Tibial nerve (tissue), 4 donors: Measurements from ENCODE around the gene FBXL14. TPM values are rescaled to one million over a fixed set of nuclear protein-coding genes. Genes with fewer than 3 reads are reported as not detected.

ENCODE experiments used
- DNase-seq, 2 donors: peaks; one replicate each; pipeline ENCODE4 v3.0.0-alpha.2; 2019; ENCODE audit warnings: low spot score in 2 of 2
- H3K27ac ChIP-seq, 4 donors: fragments of 200-600 bp; sonication (generic) in 3 of 4; one replicate each; pipeline ENCODE4 v1.5.1; 2017 to 2019; ENCODE audit warnings: mild to moderate bottlenecking in 1 of 4
- H3K27me3 ChIP-seq, 2 donors: fragments of 200-600 bp; sonication (generic) in 1 of 2; one replicate each; pipeline versions ENCODE4 v1.5.1 to v1.6.0; 2017 to 2019
- H3K36me3 ChIP-seq, 3 donors: fragments of 200-600 bp; sonication (generic); one replicate each; pipeline ENCODE4 v1.5.1; 2018 to 2019
- H3K4me1 ChIP-seq, 4 donors: fragments of 200-600 bp; sonication (generic) in 3 of 4; one replicate each; pipeline ENCODE4 v1.5.1; 2017 to 2019
- H3K4me3 ChIP-seq, 4 donors: fragments of 200-600 bp; sonication (generic) in 3 of 4; one replicate each; pipeline ENCODE4 v1.5.1; 2017 to 2019; ENCODE audit warnings: mild to moderate bottlenecking in 1 of 4, moderate library complexity in 1 of 4
- H3K9me3 ChIP-seq, 4 donors: fragments of 200-600 bp; sonication (generic) in 3 of 4; one replicate each; pipeline ENCODE4 v1.5.1; 2017 to 2019
- CTCF ChIP-seq, 5 experiments: fragments of 200-600 bp in 3 of 5; fragments of 450-650 bp in 2 of 5; sonication (generic) in 3 of 5; IDR thresholded peaks; one replicate each; pipeline ENCODE4 v1.5.1; 2016 to 2019; ENCODE audit warnings: antibody characterized with exemption in 5 of 5, mild to moderate bottlenecking in 3 of 5, moderate library complexity in 2 of 5
- EP300 ChIP-seq, 2 donors: sonication (generic); formaldehyde crosslinking; IDR thresholded peaks; one replicate each; pipeline ENCODE4 v1.6.1; 2017; ENCODE audit warnings: antibody characterized with exemption in 2 of 2, mild to moderate bottlenecking in 1 of 2
- POLR2A ChIP-seq, 2 donors: fragments of 450-650 bp; IDR thresholded peaks; one replicate each; pipeline ENCODE4 v1.6.1; 2017; ENCODE audit warnings: antibody characterized with exemption in 2 of 2, mild to moderate bottlenecking in 2 of 2, moderate library complexity in 2 of 2
- WGBS, 2 donors: methylation state at CpG; one replicate each; pipeline ENCODE4 v1.1.5; 2018; 5-methylcytosine and 5-hydroxymethylcytosine counted together
- total RNA-seq, 4 donors: library from RNA; depleted of rRNA; stranded (reverse); fragments of >200 nt; gene quantifications; one replicate each; pipeline ENCODE4 v1.1.0, GENCODE V29; 2016

FBXL14 gene
- total RNA-seq, 4 donors from 2014 or later, result 11.7 to 21.4 (median 17.3) TPM

- DNase-seq, result peak; percentile 81 to 86
- WGBS, 2 donors, result 39 to 40% methylated on average over 16 of the region's 16 CpGs
- peaks cover 0 to 13% of the 10 kb centered on the region in 2 donors for H3K27me3 ChIP-seq
- no peak overlapping the region for H3K4me3 ChIP-seq
- TF ChIP-seq POLR2A (IDR thresholded peaks at IDR 0.05) (no peak), EP300 (IDR thresholded peaks at IDR 0.05) (peak in 1 of 2 donors; percentile 56), CTCF (IDR thresholded peaks at IDR 0.05) (peak; percentile 79 to 87 (median 82))
- no peaks in the 10 kb centered on the region for H3K9me3 ChIP-seq
- peaks cover 0 to 3% (median 0%) of the 10 kb centered on the region in 3 donors for H3K36me3 ChIP-seq
- H3K27ac ChIP-seq, result peak overlapping the region in 1 of 4 donors; percentile 63
- peaks cover 0 to 57% (median 7%) of the 10 kb centered on the region in 4 donors for H3K4me1 ChIP-seq
Observed at GRCh38 chr12:1634590-1635191, 40.3 kb upstream of the FBXL14 start.

GRCh38 chr12:1634149-1634548, 39.8 kb upstream of the FBXL14 start:
- no peak for TF ChIP-seq EP300 (IDR thresholded peaks at IDR 0.05)
- TF ChIP-seq CTCF (IDR thresholded peaks at IDR 0.05), result no peak
- no peak for TF ChIP-seq POLR2A (IDR thresholded peaks at IDR 0.05)
- 61 to 66% methylated on average over 7 of the region's 7 CpGs for WGBS, 2 donors
- H3K4me3 ChIP-seq, result no peak overlapping the region
- DNase-seq, result no peak
- H3K4me1 ChIP-seq, result peaks cover 0 to 63% (median 10%) of the 10 kb centered on the region in 4 donors
- H3K9me3 ChIP-seq, result no peaks in the 10 kb centered on the region
- H3K27me3 ChIP-seq, result peaks cover 0 to 13% of the 10 kb centered on the region in 2 donors
- no peaks in the 10 kb centered on the region for H3K36me3 ChIP-seq
- H3K27ac ChIP-seq, result peak overlapping the region in 1 of 4 donors; percentile 63

GRCh38 chr12:1633459-1633858, 39.1 kb upstream of the FBXL14 start:
- H3K4me3 ChIP-seq, result no peak overlapping the region
- no peak for TF ChIP-seq CTCF (IDR thresholded peaks at IDR 0.05)
- TF ChIP-seq POLR2A (IDR thresholded peaks at IDR 0.05), result no peak
- peak in 1 of 2 donors; percentile 10 for TF ChIP-seq EP300 (IDR thresholded peaks at IDR 0.05)
- 59 to 70% methylated on average over 3 of the region's 3 CpGs for WGBS, 2 donors
- H3K4me1 ChIP-seq, result peaks cover 0 to 63% (median 10%) of the 10 kb centered on the region in 4 donors
- no peaks in the 10 kb centered on the region for H3K36me3 ChIP-seq
- DNase-seq, result no peak
- no peaks in the 10 kb centered on the region for H3K9me3 ChIP-seq
- peaks cover 0 to 13% of the 10 kb centered on the region in 2 donors for H3K27me3 ChIP-seq
- H3K27ac ChIP-seq, result peak overlapping the region in 1 of 4 donors; percentile 63

- DNase-seq, result no peak
- Histone ChIP-seq H3K27ac (peak overlapping the region in 1 of 4 donors; percentile 63), H3K27me3 (peaks cover 0 to 13% of the 10 kb centered on the region in 2 donors), H3K9me3 (no peaks in the 10 kb centered on the region), H3K4me3 (no peak overlapping the region), H3K4me1 (peaks cover 0 to 63% (median 10%) of the 10 kb centered on the region in 4 donors), H3K36me3 (no peaks in the 10 kb centered on the region)
- WGBS, 2 donors, result 85 to 86% methylated on average over 11 to 14 of the region's 14 CpGs
- TF ChIP-seq EP300 (IDR thresholded peaks at IDR 0.05) (no peak), CTCF (IDR thresholded peaks at IDR 0.05) (no peak), POLR2A (IDR thresholded peaks at IDR 0.05) (no peak)
Observed at GRCh38 chr12:1632702-1633101, 38.3 kb upstream of the FBXL14 start.

- Histone ChIP-seq H3K4me3 (peak overlapping the region; percentile 41 to 75 (median 56)), H3K4me1 (peaks cover 0 to 64% (median 10%) of the 10 kb centered on the region in 4 donors), H3K36me3 (no peaks in the 10 kb centered on the region), H3K27ac (peak overlapping the region; percentile 32 to 88 (median 52)), H3K27me3 (peaks cover 0 to 13% of the 10 kb centered on the region in 2 donors), H3K9me3 (no peaks in the 10 kb centered on the region)
- DNase-seq, result peak; percentile 54 to 72
- WGBS, 2 donors, result 23 to 38% methylated on average over 21 to 23 of the region's 23 CpGs
- TF ChIP-seq EP300 (IDR thresholded peaks at IDR 0.05) (peak in 1 of 2 donors; percentile 30), CTCF (IDR thresholded peaks at IDR 0.05) (peak in 1 of 5 experiments; percentile 14), POLR2A (IDR thresholded peaks at IDR 0.05) (peak in 1 of 2 donors; percentile 33)
Observed at GRCh38 chr12:1630827-1631591, 36.6 kb upstream of the FBXL14 start.
